ENCODE data around the gene DNM3.

DNA sequence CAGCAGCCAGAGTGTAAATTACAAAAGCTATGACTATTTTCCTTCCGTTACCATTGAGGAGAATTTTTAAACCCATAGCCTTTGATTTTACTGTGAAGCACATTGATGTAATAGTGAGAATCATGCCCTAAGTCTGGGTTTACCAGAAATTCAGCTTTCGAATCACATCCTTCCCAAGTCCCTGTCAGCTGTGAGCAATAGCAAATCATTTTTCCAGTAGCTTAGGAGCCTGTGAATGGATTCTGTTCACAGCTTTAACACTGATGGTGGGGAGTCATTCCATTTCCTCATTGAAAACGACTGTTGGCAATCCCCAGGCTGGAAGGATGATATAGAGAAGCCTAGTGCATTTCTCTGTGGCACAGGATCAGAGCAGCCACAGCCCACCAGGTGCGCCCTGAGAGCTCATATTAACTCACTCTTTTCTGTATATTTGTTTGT, 497.0 kb downstream of the DNM3 start:
- TF ChIP-seq, protein P1, sequence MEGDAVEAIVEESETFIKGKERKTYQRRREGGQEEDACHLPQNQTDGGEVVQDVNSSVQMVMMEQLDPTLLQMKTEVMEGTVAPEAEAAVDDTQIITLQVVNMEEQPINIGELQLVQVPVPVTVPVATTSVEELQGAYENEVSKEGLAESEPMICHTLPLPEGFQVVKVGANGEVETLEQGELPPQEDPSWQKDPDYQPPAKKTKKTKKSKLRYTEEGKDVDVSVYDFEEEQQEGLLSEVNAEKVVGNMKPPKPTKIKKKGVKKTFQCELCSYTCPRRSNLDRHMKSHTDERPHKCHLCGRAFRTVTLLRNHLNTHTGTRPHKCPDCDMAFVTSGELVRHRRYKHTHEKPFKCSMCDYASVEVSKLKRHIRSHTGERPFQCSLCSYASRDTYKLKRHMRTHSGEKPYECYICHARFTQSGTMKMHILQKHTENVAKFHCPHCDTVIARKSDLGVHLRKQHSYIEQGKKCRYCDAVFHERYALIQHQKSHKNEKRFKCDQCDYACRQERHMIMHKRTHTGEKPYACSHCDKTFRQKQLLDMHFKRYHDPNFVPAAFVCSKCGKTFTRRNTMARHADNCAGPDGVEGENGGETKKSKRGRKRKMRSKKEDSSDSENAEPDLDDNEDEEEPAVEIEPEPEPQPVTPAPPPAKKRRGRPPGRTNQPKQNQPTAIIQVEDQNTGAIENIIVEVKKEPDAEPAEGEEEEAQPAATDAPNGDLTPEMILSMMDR (IDR thresholded peaks at IDR 0.05; ENCODE audit: low read depth, low read length): no peak
- TF ChIP-seq, protein P2, sequence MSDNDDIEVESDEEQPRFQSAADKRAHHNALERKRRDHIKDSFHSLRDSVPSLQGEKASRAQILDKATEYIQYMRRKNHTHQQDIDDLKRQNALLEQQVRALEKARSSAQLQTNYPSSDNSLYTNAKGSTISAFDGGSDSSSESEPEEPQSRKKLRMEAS (IDR thresholded peaks at IDR 0.05; ENCODE audit: low read depth, low read length): no peak
- TF ChIP-seq POLR2A (IDR thresholded peaks at IDR 0.05; ENCODE audit: extremely low read depth, insufficient read length) (no peak), MYC (IDR thresholded peaks at IDR 0.05; ENCODE audit: low read depth, low read length) (no peak)
